ENCODE data around the gene NRIP1. TPM values are rescaled to one million over a fixed set of nuclear protein-coding genes. Genes with fewer than 3 reads are reported as not detected.

Gene NRIP1
- total RNA-seq, 2 experiments from 2014 or later, result 12.4 to 12.8 TPM

- Mint-ChIP-seq H3K4me1 (ENCODE audit: low read depth) (peaks cover 52% of the 10 kb centered on the region), H3K4me3 (peak overlapping the region; percentile 46), H3K36me3 (ENCODE audit: low read depth) (peaks cover 20% of the 10 kb centered on the region), H3K27ac (peak overlapping the region; percentile 75), H3K9me3 (no peaks in the 10 kb centered on the region), H3K27me3 (no peaks in the 10 kb centered on the region)
- ATAC-seq (peak; percentile 58), DNase-seq (peak; percentile 41)
- TF ChIP-seq, protein P1, sequence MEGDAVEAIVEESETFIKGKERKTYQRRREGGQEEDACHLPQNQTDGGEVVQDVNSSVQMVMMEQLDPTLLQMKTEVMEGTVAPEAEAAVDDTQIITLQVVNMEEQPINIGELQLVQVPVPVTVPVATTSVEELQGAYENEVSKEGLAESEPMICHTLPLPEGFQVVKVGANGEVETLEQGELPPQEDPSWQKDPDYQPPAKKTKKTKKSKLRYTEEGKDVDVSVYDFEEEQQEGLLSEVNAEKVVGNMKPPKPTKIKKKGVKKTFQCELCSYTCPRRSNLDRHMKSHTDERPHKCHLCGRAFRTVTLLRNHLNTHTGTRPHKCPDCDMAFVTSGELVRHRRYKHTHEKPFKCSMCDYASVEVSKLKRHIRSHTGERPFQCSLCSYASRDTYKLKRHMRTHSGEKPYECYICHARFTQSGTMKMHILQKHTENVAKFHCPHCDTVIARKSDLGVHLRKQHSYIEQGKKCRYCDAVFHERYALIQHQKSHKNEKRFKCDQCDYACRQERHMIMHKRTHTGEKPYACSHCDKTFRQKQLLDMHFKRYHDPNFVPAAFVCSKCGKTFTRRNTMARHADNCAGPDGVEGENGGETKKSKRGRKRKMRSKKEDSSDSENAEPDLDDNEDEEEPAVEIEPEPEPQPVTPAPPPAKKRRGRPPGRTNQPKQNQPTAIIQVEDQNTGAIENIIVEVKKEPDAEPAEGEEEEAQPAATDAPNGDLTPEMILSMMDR (IDR thresholded peaks at IDR 0.05), result no peak
- ChIA-PET POLR2A (no interaction called here), CTCF (interaction anchor here (0.8 to 2.9 kb wide), 2 partner anchors 11 to 39 kb away, joined by 3 to 8 read pairs; no protein-coding TSS in a partner anchor)
- intact Hi-C loops (cut with micrococcal nuclease), result no loop called here
Observed at GRCh38 chr21:15005391-15005790, 59.4 kb downstream of the NRIP1 start.

DNA sequence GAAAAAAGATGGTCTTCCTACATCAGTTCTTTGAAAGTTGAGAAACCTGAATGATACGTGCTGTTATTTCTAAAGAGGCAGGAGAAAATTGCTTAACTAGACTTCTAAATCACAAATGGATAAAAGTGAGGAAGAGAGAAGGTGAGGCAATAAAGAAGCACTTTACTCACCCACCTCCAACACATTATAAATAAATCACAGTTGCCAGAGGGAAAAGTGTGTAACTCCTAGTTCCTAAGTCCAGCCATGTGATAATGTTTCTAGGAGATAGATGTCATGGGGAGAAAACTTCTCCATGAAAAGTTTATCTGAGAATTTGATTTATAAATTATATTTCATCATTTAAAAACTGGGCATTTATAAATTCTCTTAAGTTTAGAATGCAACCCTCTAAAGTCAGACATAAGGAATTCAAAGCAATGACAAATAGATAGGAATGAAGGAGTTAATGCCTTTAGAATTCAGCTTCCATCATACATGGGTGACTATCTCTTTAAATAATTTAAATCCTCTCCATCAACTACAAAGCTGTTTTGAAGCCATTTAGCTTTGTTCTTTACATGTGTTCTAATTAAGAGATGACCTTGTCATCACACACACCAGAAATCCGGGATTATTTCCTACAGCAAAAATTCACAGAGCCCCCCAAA lies 60.0 kb downstream of the NRIP1 start:
- ATAC-seq (peak; percentile 8), DNase-seq (no peak)
- intact Hi-C loops (cut with micrococcal nuclease), result loop anchor here (5.0 kb wide), 1 partner anchor 47 kb away; no protein-coding TSS in a partner anchor
- H3K9me3 Mint-ChIP-seq, result no peaks in the 10 kb centered on the region
- ChIA-PET POLR2A (no interaction called here), CTCF (interaction anchor here (2.9 kb wide), 1 partner anchor 10 kb away, joined by 8 read pairs; no protein-coding TSS in a partner anchor)
- peaks cover 20% of the 10 kb centered on the region for H3K36me3 Mint-ChIP-seq (ENCODE audit: low read depth)
- no peaks in the 10 kb centered on the region for H3K27me3 Mint-ChIP-seq
- peak overlapping the region; percentile 75 for H3K27ac Mint-ChIP-seq
- H3K4me1 Mint-ChIP-seq (ENCODE audit: low read depth), result peaks cover 55% of the 10 kb centered on the region
- TF ChIP-seq, protein P1 (IDR thresholded peaks at IDR 0.05), result no peak
- peak overlapping the region; percentile 46 for H3K4me3 Mint-ChIP-seq

GRCh38 chr21:15003463-15004135 lies 61.2 kb downstream of the NRIP1 start:
- DNase-seq (peak; percentile 22), ATAC-seq (peak; percentile 69)
- CTCF ChIA-PET, result interaction anchor here (0.8 kb wide), 1 partner anchor 10 kb away, joined by 3 read pairs; no protein-coding TSS in a partner anchor
- intact Hi-C loops (cut with micrococcal nuclease), result loop anchor here (5.0 kb wide), 1 partner anchor 49 kb away; no protein-coding TSS in a partner anchor
- H3K27me3 Mint-ChIP-seq, result no peaks in the 10 kb centered on the region
- POLR2A ChIA-PET, result no interaction called here
- no peaks in the 10 kb centered on the region for H3K9me3 Mint-ChIP-seq
- TF ChIP-seq, protein P1 (IDR thresholded peaks at IDR 0.05), result no peak
- no peak overlapping the region for H3K4me3 Mint-ChIP-seq
- H3K27ac Mint-ChIP-seq, result peak overlapping the region; percentile 57
- peaks cover 15% of the 10 kb centered on the region for H3K36me3 Mint-ChIP-seq (ENCODE audit: low read depth)
- peaks cover 53% of the 10 kb centered on the region for H3K4me1 Mint-ChIP-seq (ENCODE audit: low read depth)

DNA sequence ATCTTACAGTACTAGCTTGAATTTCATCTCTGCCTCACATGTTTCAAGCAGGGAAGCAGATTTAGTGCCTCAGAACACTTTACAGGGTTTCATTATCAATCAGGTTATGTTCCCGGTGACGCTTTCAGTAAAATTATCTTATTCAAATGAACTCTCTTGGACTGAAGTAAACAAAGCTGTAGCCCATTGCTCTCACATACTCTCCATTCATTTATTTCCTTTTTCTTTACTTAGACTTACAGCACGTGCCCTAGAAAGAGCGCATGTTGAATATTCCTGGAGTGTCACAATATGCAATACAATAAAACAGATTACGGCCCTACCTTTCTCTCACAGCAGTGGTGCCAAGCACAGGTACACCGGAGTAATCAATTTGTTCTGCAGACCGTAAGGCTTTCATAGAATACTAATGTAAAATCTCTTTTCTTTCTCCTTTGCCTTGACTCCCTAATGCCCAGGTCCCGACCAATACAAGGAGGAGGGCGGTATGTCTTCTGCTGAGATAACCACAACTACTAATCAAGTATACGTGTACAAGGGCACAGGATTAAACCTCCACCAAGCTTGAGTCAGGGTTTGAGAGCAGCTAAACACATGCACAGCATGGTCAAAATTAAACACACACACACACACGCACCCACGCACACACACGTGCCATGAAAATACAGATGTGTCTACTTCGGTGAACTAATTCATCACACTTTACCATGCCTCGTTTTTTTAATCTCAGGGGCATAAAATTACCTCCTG lies 62.8 kb downstream of the NRIP1 start:
- no peak overlapping the region for H3K4me3 Mint-ChIP-seq

More for the DNA sequence above, 62.8 kb downstream of the NRIP1 start:
- ATAC-seq (no peak), DNase-seq (no peak)
- TF ChIP-seq, protein P1 (IDR thresholded peaks at IDR 0.05), result no peak
- H3K9me3 Mint-ChIP-seq, result no peaks in the 10 kb centered on the region
- CTCF ChIA-PET, result interaction anchor here (1.9 kb wide), 1 partner anchor 19 kb away, joined by 8 read pairs; no protein-coding TSS in a partner anchor
- intact Hi-C loops (cut with micrococcal nuclease), result loop anchor here (5.0 kb wide), 1 partner anchor 50 kb away; no protein-coding TSS in a partner anchor
- H3K27me3 Mint-ChIP-seq, result no peaks in the 10 kb centered on the region
- POLR2A ChIA-PET, result no interaction called here
- peaks cover 52% of the 10 kb centered on the region for H3K4me1 Mint-ChIP-seq (ENCODE audit: low read depth)
- peak overlapping the region; percentile 29 for H3K27ac Mint-ChIP-seq
- H3K36me3 Mint-ChIP-seq (ENCODE audit: low read depth), result peaks cover 4% of the 10 kb centered on the region

Measured in activated CD8-positive, alpha-beta T cell treated with anti-CD3 and anti-CD28 coated beads for 36 hours (primary cell).